ENCODE data around the gene XIRP1.
"Not testable (repeated sequence)": the region's sequence is repeated elsewhere in the genome, so short reads cannot be mapped to it uniquely, and the experiment has no call there.

XIRP1 gene

GRCh38 chr3:39184081-39184967 lies 8.1 kb downstream of the XIRP1 start:
- DNase-seq, result no peak

GRCh38 chr3:39183211-39184080 lies 8.9 kb downstream of the XIRP1 start:
- no peak for DNase-seq

GRCh38 chr3:39181408-39182335 lies 10.7 kb downstream of the XIRP1 start:
- DNase-seq, result no peak

GRCh38 chr3:39180546-39181346 lies 11.6 kb downstream of the XIRP1 start:
- DNase-seq, result peak; percentile 73

GRCh38 chr3:39180183-39180545 lies 12.2 kb downstream of the XIRP1 start:
- no peak for DNase-seq

- DNase-seq, result peak; percentile 39
Measured at GRCh38 chr3:39178553-39178952, 13.8 kb downstream of the XIRP1 start.

- peak; percentile 96 for DNase-seq
Measured at GRCh38 chr3:39177708-39178332, 14.6 kb downstream of the XIRP1 start.

GRCh38 chr3:39176025-39176714 lies 16.2 kb downstream of the XIRP1 start:
- no peak for DNase-seq

- peak; percentile 31 for DNase-seq
Measured at GRCh38 chr3:39173318-39174125, 18.9 kb downstream of the XIRP1 start.

- DNase-seq, result no peak
Measured at GRCh38 chr3:39171860-39172259, 20.5 kb downstream of the XIRP1 start.

GRCh38 chr3:39170877-39171276 lies 21.5 kb downstream of the XIRP1 start:
- DNase-seq, result not testable (repeated sequence)

GRCh38 chr3:39170461-39170860 lies 21.9 kb downstream of the XIRP1 start:
- DNase-seq, result no peak

- DNase-seq, result no peak
Measured at GRCh38 chr3:39169712-39170111, 22.7 kb downstream of the XIRP1 start.

- no peak for DNase-seq
Measured at GRCh38 chr3:39168156-39168780, 24.1 kb downstream of the XIRP1 start.

- peak; percentile 90 for DNase-seq
Measured at GRCh38 chr3:39166932-39167532, 25.4 kb downstream of the XIRP1 start.

- DNase-seq, result peak; percentile 98
Measured at GRCh38 chr3:39166134-39166710, 26.2 kb downstream of the XIRP1 start.

GRCh38 chr3:39165518-39165917 lies 26.9 kb downstream of the XIRP1 start:
- DNase-seq, result no peak

- no peak for DNase-seq
Measured at GRCh38 chr3:39164414-39164813, 28.0 kb downstream of the XIRP1 start.
